Measurements from ENCODE around the gene RAD21L1. TPM values are rescaled to one million over a fixed set of nuclear protein-coding genes. Genes with fewer than 3 reads are reported as not detected.

RAD21L1 gene
- total RNA-seq, 4 donors from 2014 or later = not detected

DNA sequence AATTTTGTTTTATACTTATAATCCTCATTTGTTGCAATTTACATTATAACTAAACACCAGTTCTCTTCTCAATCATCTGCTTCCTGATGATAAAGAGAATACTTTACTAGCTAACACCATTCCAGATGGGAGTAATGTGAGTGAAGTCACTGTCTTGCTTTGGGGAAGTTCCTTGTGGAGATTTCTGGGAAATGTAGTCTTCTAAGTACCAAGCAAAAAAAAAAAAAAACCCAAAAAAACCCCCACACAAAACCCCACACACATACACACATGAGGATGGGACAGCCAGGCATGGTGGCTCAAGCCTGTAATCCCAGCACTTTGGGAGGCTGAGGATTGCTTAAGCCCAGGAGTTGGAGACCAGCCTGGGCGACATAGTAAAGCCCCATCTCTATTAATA lies 38.0 kb downstream of the RAD21L1 start:
- WGBS = 88% methylated on average over 1 of the region's 1 CpG
- H3K4me1 ChIP-seq = peaks cover 17 to 31% (median 24%) of the 10 kb centered on the region in 4 donors
- no peaks in the 10 kb centered on the region for H3K36me3 ChIP-seq
- no peaks in the 10 kb centered on the region for H3K27me3 ChIP-seq
- TF ChIP-seq, protein P1, sequence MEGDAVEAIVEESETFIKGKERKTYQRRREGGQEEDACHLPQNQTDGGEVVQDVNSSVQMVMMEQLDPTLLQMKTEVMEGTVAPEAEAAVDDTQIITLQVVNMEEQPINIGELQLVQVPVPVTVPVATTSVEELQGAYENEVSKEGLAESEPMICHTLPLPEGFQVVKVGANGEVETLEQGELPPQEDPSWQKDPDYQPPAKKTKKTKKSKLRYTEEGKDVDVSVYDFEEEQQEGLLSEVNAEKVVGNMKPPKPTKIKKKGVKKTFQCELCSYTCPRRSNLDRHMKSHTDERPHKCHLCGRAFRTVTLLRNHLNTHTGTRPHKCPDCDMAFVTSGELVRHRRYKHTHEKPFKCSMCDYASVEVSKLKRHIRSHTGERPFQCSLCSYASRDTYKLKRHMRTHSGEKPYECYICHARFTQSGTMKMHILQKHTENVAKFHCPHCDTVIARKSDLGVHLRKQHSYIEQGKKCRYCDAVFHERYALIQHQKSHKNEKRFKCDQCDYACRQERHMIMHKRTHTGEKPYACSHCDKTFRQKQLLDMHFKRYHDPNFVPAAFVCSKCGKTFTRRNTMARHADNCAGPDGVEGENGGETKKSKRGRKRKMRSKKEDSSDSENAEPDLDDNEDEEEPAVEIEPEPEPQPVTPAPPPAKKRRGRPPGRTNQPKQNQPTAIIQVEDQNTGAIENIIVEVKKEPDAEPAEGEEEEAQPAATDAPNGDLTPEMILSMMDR (IDR thresholded peaks at IDR 0.05) = no peak
- no peak for TF ChIP-seq POLR2AphosphoS5 (IDR thresholded peaks at IDR 0.05)
- no peak for TF ChIP-seq POLR2A (IDR thresholded peaks at IDR 0.05; ENCODE audit: low read depth)
- TF ChIP-seq EP300 (IDR thresholded peaks at IDR 0.05) = no peak
- H3K4me3 ChIP-seq = no peak overlapping the region
- H3K9me3 ChIP-seq = no peaks in the 10 kb centered on the region
- no peak for DNase-seq (ENCODE audit: extremely low spot score)
- no peak overlapping the region for H3K27ac ChIP-seq (replicated peaks in 1 of 4)
- intact Hi-C loops (cut with DNase I) = no loop called here

DNA sequence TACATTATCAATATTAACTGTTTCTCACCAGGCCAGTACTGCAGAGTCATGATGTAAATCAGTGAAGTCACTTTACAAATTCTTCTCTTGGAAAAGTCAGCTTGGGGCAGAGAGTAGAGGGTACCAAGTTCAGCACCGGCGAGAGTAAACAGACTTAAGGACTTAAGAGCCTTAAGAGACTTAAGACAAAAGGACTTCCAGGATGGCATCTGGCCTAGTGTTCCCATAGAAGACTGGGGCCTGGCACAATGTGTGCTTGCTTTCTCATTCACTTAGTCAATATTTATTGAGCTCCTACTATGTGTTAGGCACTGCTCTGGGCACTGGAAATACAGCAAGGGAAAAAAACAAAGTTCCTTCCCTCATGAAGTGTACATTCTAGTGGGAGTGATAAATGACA lies 38.9 kb downstream of the RAD21L1 start:
- H3K9me3 ChIP-seq = no peaks in the 10 kb centered on the region
- WGBS = 86% methylated on average over 2 of the region's 2 CpGs
- H3K4me3 ChIP-seq = no peak overlapping the region
- no peaks in the 10 kb centered on the region for H3K36me3 ChIP-seq
- peaks cover 17 to 37% (median 24%) of the 10 kb centered on the region in 4 donors for H3K4me1 ChIP-seq
- no peaks in the 10 kb centered on the region for H3K27me3 ChIP-seq
- intact Hi-C loops (cut with DNase I) = no loop called here
- no peak for DNase-seq (ENCODE audit: extremely low spot score)
- no peak for TF ChIP-seq POLR2A (IDR thresholded peaks at IDR 0.05; ENCODE audit: low read depth)
- TF ChIP-seq EP300 (IDR thresholded peaks at IDR 0.05) = no peak
- TF ChIP-seq, protein P1 (IDR thresholded peaks at IDR 0.05) = no peak
- TF ChIP-seq POLR2AphosphoS5 (IDR thresholded peaks at IDR 0.05) = no peak
- H3K27ac ChIP-seq (replicated peaks in 1 of 4) = no peak overlapping the region

DNA sequence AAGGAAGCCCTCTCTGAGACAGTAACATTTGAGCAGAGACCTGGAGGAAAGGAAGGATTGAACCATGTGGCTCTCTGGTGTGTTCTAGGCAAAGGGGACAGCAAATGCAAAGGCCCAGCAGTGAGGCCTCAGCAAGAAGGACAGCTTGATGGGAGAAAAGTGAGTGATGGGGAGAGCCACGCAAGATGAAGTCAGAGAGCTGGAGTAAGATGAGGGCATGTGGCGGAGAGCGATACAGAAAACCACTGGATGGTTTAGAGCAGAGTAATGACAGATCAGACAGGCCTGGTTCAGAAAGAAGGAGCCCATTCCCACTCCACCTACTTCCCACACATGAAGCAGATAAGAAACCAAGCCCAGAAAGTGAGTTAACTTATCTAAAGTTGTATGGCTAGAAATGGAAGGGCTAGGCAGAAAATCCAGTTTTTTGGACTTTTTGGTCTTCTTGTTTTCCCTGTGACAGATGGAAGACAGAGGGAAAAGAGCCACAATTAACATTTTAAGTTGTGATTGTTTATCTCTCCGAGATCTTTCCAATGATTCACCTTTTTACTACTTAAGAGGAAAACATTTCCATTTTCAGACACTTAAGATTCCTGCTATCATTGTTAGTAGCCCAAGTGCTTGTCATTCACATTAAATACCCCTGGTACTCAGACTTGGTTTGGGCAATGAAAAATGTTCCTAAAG lies 39.5 kb downstream of the RAD21L1 start:
- no peaks in the 10 kb centered on the region for H3K36me3 ChIP-seq
- peak overlapping the region; percentile 63 to 96 (median 95) for H3K4me3 ChIP-seq
- H3K9me3 ChIP-seq = no peaks in the 10 kb centered on the region
- H3K27ac ChIP-seq (replicated peaks in 1 of 4) = peak overlapping the region; percentile 73 to 82 (median 80)
- TF ChIP-seq POLR2A (IDR thresholded peaks at IDR 0.05; ENCODE audit: low read depth) (no peak), POLR2AphosphoS5 (IDR thresholded peaks at IDR 0.05) (no peak), EP300 (IDR thresholded peaks at IDR 0.05) (no peak)
- TF ChIP-seq, protein P1 (IDR thresholded peaks at IDR 0.05) = no peak
- 85% methylated on average over 4 of the region's 4 CpGs for WGBS
- H3K27me3 ChIP-seq = no peaks in the 10 kb centered on the region
- DNase-seq (ENCODE audit: extremely low spot score) = peak; percentile 72
- intact Hi-C loops (cut with DNase I) = no loop called here
- H3K4me1 ChIP-seq = peaks cover 17 to 37% (median 24%) of the 10 kb centered on the region in 4 donors

DNA sequence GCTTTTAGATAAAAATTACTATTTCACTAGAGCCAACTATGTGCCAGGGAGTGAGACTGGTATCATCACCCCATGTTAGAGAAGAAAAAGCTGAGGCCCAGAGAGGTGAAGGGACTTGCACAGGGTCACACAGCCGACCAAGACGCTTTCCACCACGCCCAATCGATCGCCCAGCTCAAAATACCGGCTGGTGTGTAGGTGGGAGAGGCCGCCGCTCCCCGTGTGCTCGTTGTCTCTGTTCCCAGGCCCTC lies 40.0 kb downstream of the RAD21L1 start:
- Histone ChIP-seq H3K27ac (replicated peaks in 1 of 4) (peak overlapping the region; percentile 73 to 82 (median 80)), H3K9me3 (no peaks in the 10 kb centered on the region), H3K4me1 (peaks cover 17 to 37% (median 24%) of the 10 kb centered on the region in 4 donors), H3K27me3 (no peaks in the 10 kb centered on the region), H3K36me3 (peaks cover 0 to 3% (median 0%) of the 10 kb centered on the region in 4 donors), H3K4me3 (peak overlapping the region; percentile 63 to 96 (median 95))
- TF ChIP-seq EP300 (IDR thresholded peaks at IDR 0.05) = no peak
- no peak for TF ChIP-seq POLR2AphosphoS5 (IDR thresholded peaks at IDR 0.05)
- TF ChIP-seq POLR2A (IDR thresholded peaks at IDR 0.05; ENCODE audit: low read depth) = no peak
- TF ChIP-seq, protein P1 (IDR thresholded peaks at IDR 0.05) = no peak
- WGBS = 4% methylated on average over 10 of the region's 10 CpGs
- DNase-seq (ENCODE audit: extremely low spot score) = no peak
- intact Hi-C loops (cut with DNase I) = no loop called here

Measured in esophagus muscularis mucosa (tissue), 4 donors.